K562 (cell line): ENCODE data around the gene NKIRAS2. TPM values are rescaled to one million over a fixed set of nuclear protein-coding genes. Genes with fewer than 3 reads are reported as not detected.

ENCODE experiments used
- ATAC-seq: fragments of 200-7000 bp; cut with Tn5 transposase; 3 replicates; pipeline ENCODE4 v1.9.1; 2020; ENCODE audit warnings: moderate library complexity
- BruUV-seq: library from RNA; stranded (reverse); fragments of 400-500 nt; replicated peaks from 2 replicates; lab custom pipeline; 2021; lab: Mats Ljungman, UMichigan
- CTCF ChIA-PET: fragments of 300-600 bp; formaldehyde crosslinking; extraction: SDS; loops from one replicate; lab custom pipeline; 2021; ENCODE audit warnings: low intra/inter-chr PET ratio; lab: Yijun Ruan, JAX
- POLR2A ChIA-PET: fragments of 300-600, 350-650 bp; sonication (Branson Sonifier 250); formaldehyde crosslinking; extraction: SDS; loops from one replicate; lab custom pipeline; 2021; ENCODE audit warnings: antibody characterized with exemption, inconsistent platforms; lab: Yijun Ruan, JAX
- DNase-seq, 4 experiments: peaks; one replicate each; pipeline versions ENCODE4 v3.0.0 to v3.0.0-alpha.2; 2011 to 2018; ENCODE audit warnings: low spot score in 3 of 4, mixed read lengths in 3 of 4; ENCODE audit errors: extremely low read depth in 1 of 4
- FAIRE-seq: peaks from 2 replicates; lab custom pipeline; 2011; peaks lifted over from hg19 to GRCh38; lab: Jason Lieb, UNC
- H2AFZ ChIP-seq: 2 replicates; pipeline ENCODE4 v1.6.0; 2011; ENCODE audit warnings: low read depth, low read length, control low read depth, inconsistent platforms
- H3K27ac ChIP-seq: fragments of 200-600 bp; 3 replicates; pipeline ENCODE4 v1.8.0; 2011; ENCODE audit warnings: low read depth, mild to moderate bottlenecking, control low read depth, inconsistent platforms, low read length, moderate library complexity, mixed read lengths; ENCODE audit errors: extremely low read depth
- H3K27me3 ChIP-seq, 2 experiments: fragments of 300-600 bp in 1 of 2; 2 replicates in 1 of 2; 3 replicates in 1 of 2; pipeline versions ENCODE4 v1.6.0 to v1.8.0; 2011; ENCODE audit warnings: inconsistent platforms in 2 of 2, low read length in 2 of 2, mild to moderate bottlenecking in 1 of 2, mixed read lengths in 1 of 2, moderate library complexity in 1 of 2; ENCODE audit not compliant: control insufficient read depth in 2 of 2, insufficient read depth in 2 of 2
- H3K36me3 ChIP-seq: fragments of 300-600 bp; 3 replicates; pipeline ENCODE4 v1.8.0; 2011; ENCODE audit warnings: mild to moderate bottlenecking, low read length, inconsistent platforms; ENCODE audit not compliant: control insufficient read depth, insufficient read depth
- H3K4me1 ChIP-seq, 2 experiments: fragments of 200-600 bp in 1 of 2; replicated peaks in 1 of 2; 2 replicates in 1 of 2; 3 replicates in 1 of 2; pipeline versions ENCODE4 v1.5.1 to v1.8.0; 2011; ENCODE audit warnings: inconsistent platforms in 2 of 2, low read length in 2 of 2, mild to moderate bottlenecking in 1 of 2, mixed read lengths in 1 of 2, moderate library complexity in 1 of 2; ENCODE audit not compliant: control insufficient read depth in 2 of 2, insufficient read depth in 2 of 2
- H3K4me2 ChIP-seq: 2 replicates; pipeline ENCODE4 v1.6.1; 2011; ENCODE audit warnings: low read length, control low read depth, inconsistent platforms, mixed read lengths; ENCODE audit not compliant: insufficient read depth
- H3K4me3 ChIP-seq: fragments of 200-600 bp; sonication (generic), shearing (Covaris generic); 2 replicates; pipeline ENCODE4 v1.5.1; 2016; ENCODE audit warnings: control low read depth, inconsistent platforms
- H3K79me2 ChIP-seq: fragments of 200-600 bp; 3 replicates; pipeline ENCODE4 v1.8.0; 2011; ENCODE audit warnings: low read length, inconsistent platforms; ENCODE audit not compliant: control insufficient read depth, insufficient read depth
- H3K9ac ChIP-seq, 2 experiments: 2 replicates each; pipeline versions ENCODE4 v1.6.0 to v1.6.1; 2011; ENCODE audit warnings: low read depth in 2 of 2, low read length in 2 of 2, control low read depth in 1 of 2, inconsistent platforms in 1 of 2, mild to moderate bottlenecking in 1 of 2, mixed read lengths in 1 of 2; ENCODE audit not compliant: insufficient read depth in 1 of 2
- H3K9me1 ChIP-seq: one replicate; pipeline ENCODE4 v1.6.0; 2011; ENCODE audit warnings: inconsistent platforms, mild to moderate bottlenecking, low read length, moderate library complexity; ENCODE audit not compliant: control insufficient read depth, insufficient read depth
- H3K9me3 ChIP-seq: replicated peaks from 2 replicates; pipeline ENCODE4 v1.5.1; 2011; ENCODE audit warnings: low read depth, low read length, inconsistent platforms; ENCODE audit not compliant: control insufficient read depth, insufficient read depth
- H4K20me1 ChIP-seq: replicated peaks from 2 replicates; pipeline ENCODE4 v1.6.1; 2011; ENCODE audit warnings: low read length, inconsistent platforms, mixed read lengths; ENCODE audit not compliant: control insufficient read depth, insufficient read depth
- EHMT2 ChIP-seq: fragments of 450-650 bp; IDR thresholded peaks from 2 replicates; pipeline ENCODE4 v1.6.1; 2018; ENCODE audit warnings: antibody characterized with exemption
- REST ChIP-seq, 2 experiments: fragments of 450-650 bp; formaldehyde crosslinking in 1 of 2; IDR thresholded peaks; 2 replicates each; pipeline versions ENCODE4 v1.4.0 to v1.6.1; 2014 to 2020; ENCODE audit warnings: mild to moderate bottlenecking in 2 of 2, borderline replicate concordance in 1 of 2, low read depth in 1 of 2
- in situ Hi-C: fragments of 300-500 bp; cut with MboI; formaldehyde crosslinking; loops from 4 replicates; pipeline ENCODE4 v1.15.0; 2018; ENCODE audit warnings: inconsistent platforms, mixed read lengths
- intact Hi-C: fragments of 100-400 bp; cut with micrococcal nuclease; formaldehyde crosslinking; loops from 2 replicates; pipeline ENCODE4 v1.14.2; 2022
- polyA plus RNA-seq, 8 experiments: library from polyadenylated mRNA; depleted of rRNA in 4 of 8; stranded (reverse) in 5 of 8; unstranded in 3 of 8; fragments of >200 nt; fragmentation: Nextera tagmentation in 2 of 8; fragmentation: Illumina TruSeq in 1 of 8; extraction: Ambion mirVana in 2 of 8; extraction: Trizol in 1 of 8; gene quantifications; 2 replicates each; pipeline versions ENCODE4 v1.2.1 to v1.2.3, GENCODE V29; 2011 to 2014; ENCODE audit warnings: inconsistent platforms in 1 of 8, missing spikeins in 1 of 8
- total RNA-seq, 7 experiments: library from RNA; depleted of rRNA in 6 of 7; stranded (reverse); fragments of >200 nt in 6 of 7; fragmentation: Illumina TruSeq in 2 of 7; extraction: Trizol in 2 of 7; gene quantifications; 2 replicates each; pipeline versions ENCODE4 v1.2.1 to v1.2.3, GENCODE V29; 2011 to 2021; ENCODE audit warnings: low replicate concordance in 1 of 7
- TF ChIP-seq, protein P1 (sequence below): sonication (generic); formaldehyde crosslinking; IDR thresholded peaks from 2 replicates; pipeline ENCODE4 v1.8.0; 2022; ENCODE audit warnings: missing genetic modification reagents, mild to moderate bottlenecking, borderline replicate concordance
- TF ChIP-seq, protein P2 (sequence below): sonication (generic); IDR thresholded peaks from 2 replicates; pipeline ENCODE4 v1.6.1; 2016

The NKIRAS2 gene
- total and polyA plus RNA-seq, 9 of the 15 experiments (the other 6 are each of a cell fraction or from before 2014, with no cell fraction given) = 10.1 to 65.5 (median 29.8) TPM

- no peak for FAIRE-seq
- CTCF ChIA-PET = no interaction called here
- DNase-seq = no peak
- Histone ChIP-seq H2AFZ (no peak overlapping the region), H3K4me3 (no peak overlapping the region), H3K27me3 (no peaks in the 10 kb centered on the region), H3K4me1 (peaks cover 0 to 22% of the 10 kb centered on the region in 2 experiments; a peak in 2 of 5 replicates), H3K9me1 (no peaks in the 10 kb centered on the region), H3K4me2 (no peak overlapping the region), H3K79me2 (no peaks in the 10 kb centered on the region), H4K20me1 (no peaks in the 10 kb centered on the region), H3K9me3 (no peaks in the 10 kb centered on the region), H3K9ac (no peak overlapping the region), H3K36me3 (no peaks in the 10 kb centered on the region), H3K27ac (no peak overlapping the region)
- POLR2A ChIA-PET = interaction anchor here (0.9 to 1.9 kb wide), 5 partner anchors 8 to 24 kb away, joined by 3 to 8 read pairs (median 4); partner anchors contain the start of gene DNAJC7
- in situ Hi-C loops = no loop called here
- intact Hi-C loops = no loop called here
- peak; percentile 20 for ATAC-seq
- no TSS peak for BruUV-seq
- TF ChIP-seq REST (IDR thresholded peaks at IDR 0.05; ENCODE audit: borderline replicate concordance) = peak; percentile 65
- TF ChIP-seq REST (CRISPR knock-in tag; IDR thresholded peaks at IDR 0.05; ENCODE audit: low read depth) = no peak
- 0 out of 2 replicates have a peak, but pooled peaks have one; percentile 28 for TF ChIP-seq EHMT2
- TF ChIP-seq, protein P1, sequence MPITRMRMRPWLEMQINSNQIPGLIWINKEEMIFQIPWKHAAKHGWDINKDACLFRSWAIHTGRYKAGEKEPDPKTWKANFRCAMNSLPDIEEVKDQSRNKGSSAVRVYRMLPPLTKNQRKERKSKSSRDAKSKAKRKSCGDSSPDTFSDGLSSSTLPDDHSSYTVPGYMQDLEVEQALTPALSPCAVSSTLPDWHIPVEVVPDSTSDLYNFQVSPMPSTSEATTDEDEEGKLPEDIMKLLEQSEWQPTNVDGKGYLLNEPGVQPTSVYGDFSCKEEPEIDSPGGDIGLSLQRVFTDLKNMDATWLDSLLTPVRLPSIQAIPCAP (CRISPR knock-in tag) = no peak
- TF ChIP-seq, protein P2, sequence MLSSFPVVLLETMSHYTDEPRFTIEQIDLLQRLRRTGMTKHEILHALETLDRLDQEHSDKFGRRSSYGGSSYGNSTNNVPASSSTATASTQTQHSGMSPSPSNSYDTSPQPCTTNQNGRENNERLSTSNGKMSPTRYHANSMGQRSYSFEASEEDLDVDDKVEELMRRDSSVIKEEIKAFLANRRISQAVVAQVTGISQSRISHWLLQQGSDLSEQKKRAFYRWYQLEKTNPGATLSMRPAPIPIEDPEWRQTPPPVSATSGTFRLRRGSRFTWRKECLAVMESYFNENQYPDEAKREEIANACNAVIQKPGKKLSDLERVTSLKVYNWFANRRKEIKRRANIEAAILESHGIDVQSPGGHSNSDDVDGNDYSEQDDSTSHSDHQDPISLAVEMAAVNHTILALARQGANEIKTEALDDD = peak; percentile 21; the same call in 1 of the 2 replicates
These were observed 21.7 kb downstream of the NKIRAS2 start for GRCh38 chr17:42041619-42042018.
